Liver (tissue), 9 donors: ENCODE data around the gene THBD. TPM values are rescaled to one million over a fixed set of nuclear protein-coding genes. Genes with fewer than 3 reads are reported as not detected.

ENCODE experiments used
- DNase-seq: peaks from one replicate; pipeline ENCODE4 v3.0.0-alpha.2; 2017; ENCODE audit warnings: low spot score
- H3K27ac ChIP-seq, 2 donors: one replicate each; pipeline ENCODE4 v1.7.0; 2013; ENCODE audit warnings: inconsistent platforms in 2 of 2, low read length in 2 of 2, control low read depth in 1 of 2, low read depth in 1 of 2, mild to moderate bottlenecking in 1 of 2
- H3K27me3 ChIP-seq, 4 donors: one replicate each; pipeline versions ENCODE4 v1.6.1 to v1.7.0; 2013; ENCODE audit warnings: low read length in 3 of 4, inconsistent platforms in 1 of 4, mild to moderate bottlenecking in 1 of 4, moderate library complexity in 1 of 4; ENCODE audit not compliant: control insufficient read depth in 4 of 4, insufficient read depth in 4 of 4
- H3K36me3 ChIP-seq, 4 donors: one replicate each; pipeline versions ENCODE4 v1.6.1 to v1.7.0; 2013; ENCODE audit warnings: low read length in 3 of 4, mild to moderate bottlenecking in 3 of 4, low read depth in 1 of 4, moderate library complexity in 1 of 4; ENCODE audit not compliant: control insufficient read depth in 4 of 4, insufficient read depth in 3 of 4
- H3K4me1 ChIP-seq, 4 donors: one replicate each; pipeline versions ENCODE4 v1.6.1 to v1.7.0; 2013; ENCODE audit warnings: low read length in 3 of 4, mild to moderate bottlenecking in 3 of 4, moderate library complexity in 1 of 4; ENCODE audit not compliant: control insufficient read depth in 4 of 4, insufficient read depth in 4 of 4
- H3K4me3 ChIP-seq, 3 donors: one replicate each; pipeline versions ENCODE4 v1.6.1 to v1.7.0; 2013; ENCODE audit warnings: low read length in 3 of 3, control low read depth in 1 of 3, low read depth in 1 of 3, mild to moderate bottlenecking in 1 of 3
- H3K9ac ChIP-seq, 2 donors: one replicate each; pipeline ENCODE4 v1.7.0; 2013; ENCODE audit warnings: low read length in 2 of 2, mild to moderate bottlenecking in 2 of 2, moderate library complexity in 2 of 2, control low read depth in 1 of 2, low read depth in 1 of 2
- H3K9me3 ChIP-seq, 4 donors: one replicate each; pipeline versions ENCODE4 v1.6.1 to v1.7.0; 2013; ENCODE audit warnings: low read length in 3 of 4; ENCODE audit not compliant: control insufficient read depth in 4 of 4
- EGR1 ChIP-seq, 2 donors: IDR thresholded peaks; 2 replicates each; pipeline ENCODE4 v1.6.1; 2016 to 2018; ENCODE audit warnings: antibody characterized with exemption in 2 of 2, low read depth in 2 of 2
- FOXA1 ChIP-seq: IDR thresholded peaks from 2 replicates; pipeline ENCODE4 v1.6.1; 2016; ENCODE audit warnings: antibody characterized with exemption
- FOXA2 ChIP-seq: IDR thresholded peaks from 2 replicates; pipeline ENCODE4 v1.6.1; 2016; ENCODE audit warnings: antibody characterized with exemption
- HNF4G ChIP-seq: IDR thresholded peaks from 2 replicates; pipeline ENCODE4 v1.6.1; 2016; ENCODE audit warnings: antibody characterized with exemption
- JUND ChIP-seq, 2 donors: IDR thresholded peaks; 2 replicates each; pipeline ENCODE4 v1.6.1; 2016; ENCODE audit warnings: antibody characterized with exemption in 2 of 2
- NR2F2 ChIP-seq: IDR thresholded peaks from 2 replicates; pipeline ENCODE4 v1.6.1; 2016; ENCODE audit warnings: antibody characterized with exemption
- RAD21 ChIP-seq, 2 donors: IDR thresholded peaks; 2 replicates each; pipeline ENCODE4 v1.6.1; 2016; ENCODE audit warnings: antibody characterized with exemption in 2 of 2, mild to moderate bottlenecking in 2 of 2
- RXRA ChIP-seq, 2 donors: IDR thresholded peaks; 2 replicates each; pipeline ENCODE4 v1.6.1; 2017 to 2018; ENCODE audit warnings: antibody characterized with exemption in 2 of 2, mild to moderate bottlenecking in 1 of 2
- SP1 ChIP-seq: IDR thresholded peaks from 2 replicates; pipeline ENCODE4 v1.6.1; 2018; ENCODE audit warnings: antibody characterized with exemption, mild to moderate bottlenecking
- TAF1 ChIP-seq: conservative IDR thresholded peaks from 2 replicates; pipeline ENCODE4 v1.6.1; 2016; ENCODE audit warnings: antibody characterized with exemption, mild to moderate bottlenecking
- YY1 ChIP-seq: IDR thresholded peaks from 2 replicates; pipeline ENCODE4 v1.6.1; 2016; ENCODE audit warnings: antibody characterized with exemption, mild to moderate bottlenecking
- WGBS: extraction: QIAGEN DNeasy Blood & Tissue Kit; methylation state at CpG from one replicate; pipeline ENCODE4 v1.1.7; 2013; 5-methylcytosine and 5-hydroxymethylcytosine counted together
- polyA plus RNA-seq, 2 donors: library from polyadenylated mRNA; stranded (reverse) in 1 of 2; unstranded in 1 of 2; fragments of 200-250 nt in 1 of 2; fragments of >200 nt in 1 of 2; fragmentation: Nextera tagmentation in 1 of 2; extraction: Ambion mirVana in 1 of 2; gene quantifications; one replicate each; pipeline versions ENCODE4 v1.2.1 to v1.2.3, GENCODE V29; 2013 to 2015
- total RNA-seq, 2 donors: library from RNA; depleted of rRNA; stranded (reverse); fragments of >200 nt; gene quantifications; one replicate each; pipeline ENCODE4 v1.2.3, GENCODE V29; 2014
- TF ChIP-seq, protein P1 (sequence below): fragments of 150-350 bp; IDR thresholded peaks from 2 replicates; pipeline ENCODE4 v1.5.1; 2017; ENCODE audit warnings: improper control_type of control experiment, low read depth, low read length; ENCODE audit not compliant: missing input control
- TF ChIP-seq, protein P2 (sequence below): IDR thresholded peaks from 2 replicates; pipeline ENCODE4 v1.6.1; 2016; ENCODE audit warnings: antibody characterized with exemption
- TF ChIP-seq, protein P3 (sequence below): IDR thresholded peaks from 2 replicates; pipeline ENCODE4 v1.6.1; 2016; ENCODE audit warnings: antibody characterized with exemption
- TF ChIP-seq, protein P4 (sequence below): IDR thresholded peaks from 2 replicates; pipeline ENCODE4 v1.6.1; 2016; ENCODE audit warnings: antibody characterized with exemption
- TF ChIP-seq, protein P5 (sequence below): IDR thresholded peaks from 2 replicates; pipeline ENCODE4 v1.6.1; 2016; ENCODE audit warnings: antibody characterized with exemption, mild to moderate bottlenecking
- donor health status: healthy.
- donor health status: healthy.
- donor health status: healthy.
- donor health status: healthy.
- donor health status: healthy.

The THBD gene
- total and polyA plus RNA-seq, 4 donors, result 1.4 to 6.6 (median 3.1) TPM

DNA sequence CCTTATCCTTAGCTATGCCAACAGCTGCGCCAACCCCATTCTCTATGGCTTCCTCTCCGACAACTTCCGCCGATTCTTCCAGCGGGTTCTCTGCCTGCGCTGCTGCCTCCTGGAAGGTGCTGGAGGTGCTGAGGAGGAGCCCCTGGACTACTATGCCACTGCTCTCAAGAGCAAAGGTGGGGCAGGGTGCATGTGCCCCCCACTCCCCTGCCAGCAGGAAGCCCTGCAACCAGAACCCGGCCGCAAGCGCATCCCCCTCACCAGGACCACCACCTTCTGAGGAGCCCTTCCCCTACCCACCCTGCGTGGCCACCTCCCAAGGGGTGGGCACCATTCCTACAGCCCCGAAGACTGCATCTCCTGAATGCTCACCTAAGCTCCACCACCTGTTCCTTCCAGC, 13.1 kb downstream of the THBD start:
- TF ChIP-seq RXRA (IDR thresholded peaks at IDR 0.05), result no peak
- TF ChIP-seq, protein P1, sequence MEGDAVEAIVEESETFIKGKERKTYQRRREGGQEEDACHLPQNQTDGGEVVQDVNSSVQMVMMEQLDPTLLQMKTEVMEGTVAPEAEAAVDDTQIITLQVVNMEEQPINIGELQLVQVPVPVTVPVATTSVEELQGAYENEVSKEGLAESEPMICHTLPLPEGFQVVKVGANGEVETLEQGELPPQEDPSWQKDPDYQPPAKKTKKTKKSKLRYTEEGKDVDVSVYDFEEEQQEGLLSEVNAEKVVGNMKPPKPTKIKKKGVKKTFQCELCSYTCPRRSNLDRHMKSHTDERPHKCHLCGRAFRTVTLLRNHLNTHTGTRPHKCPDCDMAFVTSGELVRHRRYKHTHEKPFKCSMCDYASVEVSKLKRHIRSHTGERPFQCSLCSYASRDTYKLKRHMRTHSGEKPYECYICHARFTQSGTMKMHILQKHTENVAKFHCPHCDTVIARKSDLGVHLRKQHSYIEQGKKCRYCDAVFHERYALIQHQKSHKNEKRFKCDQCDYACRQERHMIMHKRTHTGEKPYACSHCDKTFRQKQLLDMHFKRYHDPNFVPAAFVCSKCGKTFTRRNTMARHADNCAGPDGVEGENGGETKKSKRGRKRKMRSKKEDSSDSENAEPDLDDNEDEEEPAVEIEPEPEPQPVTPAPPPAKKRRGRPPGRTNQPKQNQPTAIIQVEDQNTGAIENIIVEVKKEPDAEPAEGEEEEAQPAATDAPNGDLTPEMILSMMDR, result no peak
- TF ChIP-seq FOXA2, result no peak
- TF ChIP-seq, protein P2, sequence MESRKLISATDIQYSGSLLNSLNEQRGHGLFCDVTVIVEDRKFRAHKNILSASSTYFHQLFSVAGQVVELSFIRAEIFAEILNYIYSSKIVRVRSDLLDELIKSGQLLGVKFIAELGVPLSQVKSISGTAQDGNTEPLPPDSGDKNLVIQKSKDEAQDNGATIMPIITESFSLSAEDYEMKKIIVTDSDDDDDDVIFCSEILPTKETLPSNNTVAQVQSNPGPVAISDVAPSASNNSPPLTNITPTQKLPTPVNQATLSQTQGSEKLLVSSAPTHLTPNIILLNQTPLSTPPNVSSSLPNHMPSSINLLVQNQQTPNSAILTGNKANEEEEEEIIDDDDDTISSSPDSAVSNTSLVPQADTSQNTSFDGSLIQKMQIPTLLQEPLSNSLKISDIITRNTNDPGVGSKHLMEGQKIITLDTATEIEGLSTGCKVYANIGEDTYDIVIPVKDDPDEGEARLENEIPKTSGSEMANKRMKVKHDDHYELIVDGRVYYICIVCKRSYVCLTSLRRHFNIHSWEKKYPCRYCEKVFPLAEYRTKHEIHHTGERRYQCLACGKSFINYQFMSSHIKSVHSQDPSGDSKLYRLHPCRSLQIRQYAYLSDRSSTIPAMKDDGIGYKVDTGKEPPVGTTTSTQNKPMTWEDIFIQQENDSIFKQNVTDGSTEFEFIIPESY, result no peak
- TF ChIP-seq, protein P3, sequence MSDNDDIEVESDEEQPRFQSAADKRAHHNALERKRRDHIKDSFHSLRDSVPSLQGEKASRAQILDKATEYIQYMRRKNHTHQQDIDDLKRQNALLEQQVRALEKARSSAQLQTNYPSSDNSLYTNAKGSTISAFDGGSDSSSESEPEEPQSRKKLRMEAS, result no peak
- TF ChIP-seq, protein P4, sequence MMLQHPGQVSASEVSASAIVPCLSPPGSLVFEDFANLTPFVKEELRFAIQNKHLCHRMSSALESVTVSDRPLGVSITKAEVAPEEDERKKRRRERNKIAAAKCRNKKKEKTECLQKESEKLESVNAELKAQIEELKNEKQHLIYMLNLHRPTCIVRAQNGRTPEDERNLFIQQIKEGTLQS, result no peak
- no peak for TF ChIP-seq SP1
- TF ChIP-seq NR2F2, result no peak
- TF ChIP-seq EGR1 (IDR thresholded peaks at IDR 0.05; ENCODE audit: low read depth in 2 of 2), result no peak
- TF ChIP-seq, protein P5, sequence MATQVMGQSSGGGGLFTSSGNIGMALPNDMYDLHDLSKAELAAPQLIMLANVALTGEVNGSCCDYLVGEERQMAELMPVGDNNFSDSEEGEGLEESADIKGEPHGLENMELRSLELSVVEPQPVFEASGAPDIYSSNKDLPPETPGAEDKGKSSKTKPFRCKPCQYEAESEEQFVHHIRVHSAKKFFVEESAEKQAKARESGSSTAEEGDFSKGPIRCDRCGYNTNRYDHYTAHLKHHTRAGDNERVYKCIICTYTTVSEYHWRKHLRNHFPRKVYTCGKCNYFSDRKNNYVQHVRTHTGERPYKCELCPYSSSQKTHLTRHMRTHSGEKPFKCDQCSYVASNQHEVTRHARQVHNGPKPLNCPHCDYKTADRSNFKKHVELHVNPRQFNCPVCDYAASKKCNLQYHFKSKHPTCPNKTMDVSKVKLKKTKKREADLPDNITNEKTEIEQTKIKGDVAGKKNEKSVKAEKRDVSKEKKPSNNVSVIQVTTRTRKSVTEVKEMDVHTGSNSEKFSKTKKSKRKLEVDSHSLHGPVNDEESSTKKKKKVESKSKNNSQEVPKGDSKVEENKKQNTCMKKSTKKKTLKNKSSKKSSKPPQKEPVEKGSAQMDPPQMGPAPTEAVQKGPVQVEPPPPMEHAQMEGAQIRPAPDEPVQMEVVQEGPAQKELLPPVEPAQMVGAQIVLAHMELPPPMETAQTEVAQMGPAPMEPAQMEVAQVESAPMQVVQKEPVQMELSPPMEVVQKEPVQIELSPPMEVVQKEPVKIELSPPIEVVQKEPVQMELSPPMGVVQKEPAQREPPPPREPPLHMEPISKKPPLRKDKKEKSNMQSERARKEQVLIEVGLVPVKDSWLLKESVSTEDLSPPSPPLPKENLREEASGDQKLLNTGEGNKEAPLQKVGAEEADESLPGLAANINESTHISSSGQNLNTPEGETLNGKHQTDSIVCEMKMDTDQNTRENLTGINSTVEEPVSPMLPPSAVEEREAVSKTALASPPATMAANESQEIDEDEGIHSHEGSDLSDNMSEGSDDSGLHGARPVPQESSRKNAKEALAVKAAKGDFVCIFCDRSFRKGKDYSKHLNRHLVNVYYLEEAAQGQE, result no peak
- TF ChIP-seq HNF4G, result no peak
- H3K4me3 ChIP-seq, result no peak overlapping the region
- no peak for DNase-seq
- no peak overlapping the region for H3K9ac ChIP-seq
- H3K4me1 ChIP-seq, result no peaks in the 10 kb centered on the region
- no peaks in the 10 kb centered on the region for H3K36me3 ChIP-seq
- no peak overlapping the region for H3K27ac ChIP-seq
- peaks cover 0 to 2% (median 0%) of the 10 kb centered on the region in 4 donors for H3K9me3 ChIP-seq
- 90% methylated on average over 11 of the region's 11 CpGs for WGBS
- H3K27me3 ChIP-seq, result peaks cover 0 to 3% (median 2%) of the 10 kb centered on the region in 4 donors

DNA sequence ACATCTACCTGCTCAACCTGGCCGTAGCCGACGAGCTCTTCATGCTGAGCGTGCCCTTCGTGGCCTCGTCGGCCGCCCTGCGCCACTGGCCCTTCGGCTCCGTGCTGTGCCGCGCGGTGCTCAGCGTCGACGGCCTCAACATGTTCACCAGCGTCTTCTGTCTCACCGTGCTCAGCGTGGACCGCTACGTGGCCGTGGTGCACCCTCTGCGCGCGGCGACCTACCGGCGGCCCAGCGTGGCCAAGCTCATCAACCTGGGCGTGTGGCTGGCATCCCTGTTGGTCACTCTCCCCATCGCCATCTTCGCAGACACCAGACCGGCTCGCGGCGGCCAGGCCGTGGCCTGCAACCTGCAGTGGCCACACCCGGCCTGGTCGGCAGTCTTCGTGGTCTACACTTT, 13.7 kb downstream of the THBD start:
- no peak overlapping the region for H3K9ac ChIP-seq
- no peak overlapping the region for H3K4me3 ChIP-seq
- no peaks in the 10 kb centered on the region for H3K4me1 ChIP-seq
- peaks cover 0 to 3% (median 2%) of the 10 kb centered on the region in 4 donors for H3K27me3 ChIP-seq
- WGBS, result 87% methylated on average over 41 of the region's 41 CpGs
- no peaks in the 10 kb centered on the region for H3K36me3 ChIP-seq
- peaks cover 0 to 2% (median 0%) of the 10 kb centered on the region in 4 donors for H3K9me3 ChIP-seq
- no peak overlapping the region for H3K27ac ChIP-seq
- DNase-seq, result no peak
- TF ChIP-seq TAF1 (no peak), EGR1 (IDR thresholded peaks at IDR 0.05; ENCODE audit: low read depth in 2 of 2) (no peak), YY1 (no peak), RAD21 (IDR thresholded peaks at IDR 0.05) (no peak), FOXA1 (no peak), SP1 (no peak), RXRA (IDR thresholded peaks at IDR 0.05) (no peak), FOXA2 (no peak), JUND (IDR thresholded peaks at IDR 0.05) (no peak), HNF4G (no peak)
- TF ChIP-seq, protein P2, result no peak
- TF ChIP-seq, protein P1, result no peak
- TF ChIP-seq, protein P3, result no peak
